HG02870 (cell line): ENCODE measurements around the gene FRAS1.
"Not testable (repeated sequence)": the region's sequence is repeated elsewhere in the genome, so short reads cannot be mapped to it uniquely, and the experiment has no call there.

Source experiments
- ATAC-seq: cut with Tn5 transposase; IDR thresholded peaks from one replicate; pipeline ENCODE4 v1.9.1; 2021; ENCODE audit warnings: mild to moderate bottlenecking, moderate library complexity; ENCODE audit not compliant: unreplicated experiment

FRAS1 gene

DNA sequence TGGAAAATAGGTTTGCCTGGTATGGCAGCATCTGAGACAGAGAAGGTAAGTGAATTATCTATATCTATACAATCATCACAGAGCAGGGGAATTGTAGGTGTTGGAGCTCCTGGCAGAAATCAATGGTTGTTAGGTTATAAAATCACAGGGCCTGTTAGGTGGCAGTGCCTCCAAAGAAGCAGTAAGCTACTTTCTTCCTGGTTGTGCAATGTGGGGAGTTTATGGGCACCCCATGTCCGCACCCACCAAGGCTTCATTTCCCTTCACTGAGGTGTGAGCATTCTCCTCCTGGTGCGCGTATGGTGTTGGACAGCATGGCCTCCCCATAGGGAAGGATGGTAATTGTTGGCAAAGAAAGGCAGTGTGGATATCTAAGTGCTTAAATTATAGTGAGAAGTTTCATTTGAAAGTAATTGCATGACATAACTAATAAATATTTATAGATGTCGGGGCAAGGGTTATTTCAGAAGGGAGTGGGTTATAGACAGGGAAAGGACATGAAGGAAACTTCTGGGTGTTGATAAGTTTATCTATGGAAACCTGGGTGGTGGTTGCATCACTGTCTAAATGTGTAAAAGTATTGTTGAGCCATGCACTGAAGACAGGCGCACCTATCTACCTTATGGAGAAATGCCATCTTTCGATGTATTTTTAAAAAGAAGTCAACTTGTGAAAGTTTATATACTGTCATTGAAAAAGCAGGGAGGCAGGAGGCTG is 153.7 kb downstream of the FRAS1 start:
- ATAC-seq = no peak

DNA sequence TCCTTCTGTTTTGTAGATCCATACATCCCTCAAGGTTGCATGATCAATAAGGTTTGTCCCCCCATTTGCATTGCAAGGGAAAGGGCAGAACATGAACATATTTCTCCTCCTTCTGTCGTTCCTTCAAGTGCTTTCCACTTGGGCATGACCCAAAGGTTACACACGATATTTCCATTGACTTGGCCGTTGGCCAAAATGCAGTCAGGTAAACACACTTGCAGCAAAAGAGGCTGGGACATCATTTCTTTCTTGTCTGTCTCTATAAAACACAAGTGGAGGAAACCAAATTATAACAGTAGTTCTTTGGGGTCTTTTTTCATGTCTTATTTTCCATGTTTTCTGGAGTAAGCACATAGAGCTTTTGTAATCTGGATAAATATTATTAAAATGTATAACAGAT is 156.1 kb downstream of the FRAS1 start:
- ATAC-seq = no peak

DNA sequence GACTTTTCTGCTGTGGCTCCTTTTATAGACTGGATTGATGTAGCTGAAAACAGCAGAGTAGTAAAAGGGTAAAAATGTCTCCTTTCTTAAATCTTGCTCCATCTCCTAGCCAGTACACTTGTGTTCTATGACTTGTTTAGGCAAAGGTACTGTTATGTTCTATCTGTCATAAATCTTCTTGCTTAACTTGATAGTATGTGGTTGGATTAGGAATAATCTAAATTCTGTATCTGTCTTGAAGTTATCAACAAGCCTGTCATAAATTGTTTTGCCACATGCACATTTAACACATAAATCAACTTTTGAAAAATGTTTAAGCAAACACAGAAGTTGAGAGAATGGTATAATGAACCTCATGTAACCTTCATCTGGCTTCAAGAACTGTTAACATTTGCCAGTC is 157.0 kb downstream of the FRAS1 start:
- ATAC-seq = no peak

DNA sequence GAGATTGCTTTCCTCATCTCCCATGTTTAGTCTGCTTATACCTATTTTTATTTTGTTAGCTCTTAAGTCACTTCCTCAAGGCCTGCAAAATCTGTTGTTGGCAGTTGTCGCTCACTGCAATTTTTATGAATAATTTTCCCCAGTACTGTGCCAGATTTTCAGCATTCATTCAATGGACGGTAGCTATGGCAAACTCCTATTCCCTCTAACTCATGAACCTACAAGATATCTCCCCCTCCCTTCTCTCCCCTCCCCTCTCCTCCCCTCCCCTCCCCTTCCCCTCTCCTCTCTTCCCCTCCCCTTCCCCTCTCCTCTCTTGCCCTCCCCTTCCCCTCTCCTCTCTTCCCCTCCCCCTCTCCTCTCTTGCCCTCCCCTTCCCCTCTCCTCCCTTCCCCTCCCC is 160.4 kb downstream of the FRAS1 start:
- no peak for ATAC-seq

DNA sequence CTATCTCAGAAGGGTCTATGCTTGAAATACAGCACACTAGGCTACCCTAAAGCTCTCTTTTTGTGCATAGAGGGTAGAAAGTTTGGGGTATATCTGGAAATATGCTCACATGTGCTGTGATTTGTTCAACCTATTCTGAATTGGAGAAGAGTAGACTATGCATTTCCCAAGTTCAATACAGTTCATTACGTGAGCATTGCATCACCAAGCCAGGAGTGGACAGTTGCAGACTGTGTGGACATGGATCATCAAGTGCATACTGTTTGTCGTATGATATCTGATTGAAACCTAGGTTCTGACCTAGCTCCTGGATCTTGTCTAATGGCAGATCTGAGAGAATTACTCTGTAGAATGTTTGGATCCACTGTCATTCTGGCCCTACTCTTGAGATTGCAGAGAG is 161.1 kb downstream of the FRAS1 start:
- ATAC-seq = no peak

DNA sequence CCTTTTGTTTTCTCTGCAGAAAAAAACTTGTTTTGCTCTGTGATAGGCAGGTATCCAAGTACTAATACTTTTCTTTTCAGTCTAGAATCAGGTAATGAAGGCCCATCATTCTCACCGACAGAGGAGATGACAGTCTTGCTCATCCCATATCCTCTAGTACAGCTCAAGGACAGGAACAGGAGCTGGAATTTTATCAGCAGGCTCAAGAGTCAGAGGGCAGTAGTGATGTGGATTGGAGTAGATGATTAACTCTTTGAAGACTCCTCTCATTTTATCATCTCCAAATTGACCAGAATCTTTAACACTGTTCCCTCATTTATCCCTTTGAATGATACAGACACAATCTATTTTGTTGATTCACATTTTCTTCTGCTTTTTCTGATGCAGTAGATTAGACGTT is 162.7 kb downstream of the FRAS1 start:
- ATAC-seq = no peak

DNA sequence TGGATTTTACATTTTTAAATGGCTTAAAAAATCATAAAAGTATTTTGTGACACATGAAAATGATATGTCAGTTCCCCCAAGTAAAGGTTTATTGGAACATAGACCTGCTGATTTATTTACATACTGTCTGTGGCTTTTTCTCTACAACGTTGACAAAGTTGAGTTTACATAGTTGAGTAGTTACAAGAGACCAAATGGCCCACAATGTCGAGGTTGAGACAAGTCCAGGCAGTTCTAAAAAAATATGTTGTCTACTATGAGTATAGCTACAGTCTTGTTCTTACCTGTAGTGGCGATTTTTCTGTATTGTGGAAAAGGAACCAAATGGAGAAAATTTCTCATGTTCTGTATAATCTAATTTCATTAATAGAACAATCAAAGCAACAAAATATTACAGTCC is 163.2 kb downstream of the FRAS1 start:
- no peak for ATAC-seq

DNA sequence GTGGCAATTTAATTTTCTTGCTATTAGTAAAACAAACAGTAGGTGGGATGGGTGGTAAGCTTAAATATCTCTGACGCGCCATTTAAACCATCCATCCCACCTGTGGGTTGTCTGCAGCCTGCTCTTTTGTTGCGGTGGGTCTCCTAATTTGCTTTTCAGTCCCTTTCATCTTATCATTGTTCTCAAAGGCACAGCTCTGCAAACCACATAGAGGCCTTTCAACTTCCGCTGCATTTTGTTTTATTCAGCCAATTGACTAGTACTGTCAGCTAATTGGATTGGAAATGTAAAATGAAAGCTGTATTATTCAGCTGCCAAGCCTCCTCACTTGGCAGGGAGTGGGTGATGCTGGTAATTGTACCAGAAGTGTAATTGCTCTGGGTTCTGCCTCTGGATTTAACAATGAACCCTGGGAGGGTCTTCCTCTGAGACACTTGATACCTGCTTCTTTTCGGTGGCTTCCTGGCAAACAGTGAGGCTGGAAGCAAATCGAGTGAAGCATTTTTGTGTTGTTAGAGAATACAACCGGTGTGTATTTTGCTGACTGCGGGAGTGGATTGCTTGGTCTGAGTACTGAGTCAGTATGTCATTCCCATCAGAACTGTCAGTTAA is 165.6 kb downstream of the FRAS1 start:
- ATAC-seq = no peak

DNA sequence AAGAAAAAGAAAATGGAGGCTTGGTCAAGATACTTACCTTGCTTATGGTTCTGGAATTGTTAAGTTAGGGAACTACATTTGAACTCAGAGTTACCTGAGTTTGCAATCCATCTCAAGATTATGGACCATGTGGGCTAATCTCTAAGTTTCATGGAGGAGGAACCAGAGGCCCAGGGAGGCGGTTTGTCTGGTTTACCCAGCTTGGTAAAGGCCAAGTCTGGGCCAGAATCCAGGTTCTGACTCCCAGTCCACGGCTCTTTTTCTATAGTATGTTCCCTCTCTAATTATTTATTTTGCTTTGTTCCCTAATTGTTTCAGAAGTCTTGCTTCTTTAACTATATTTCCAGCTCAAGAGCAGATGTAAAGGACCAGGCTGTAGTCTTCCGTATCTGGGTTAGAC is 168.1 kb downstream of the FRAS1 start:
- ATAC-seq = no peak

DNA sequence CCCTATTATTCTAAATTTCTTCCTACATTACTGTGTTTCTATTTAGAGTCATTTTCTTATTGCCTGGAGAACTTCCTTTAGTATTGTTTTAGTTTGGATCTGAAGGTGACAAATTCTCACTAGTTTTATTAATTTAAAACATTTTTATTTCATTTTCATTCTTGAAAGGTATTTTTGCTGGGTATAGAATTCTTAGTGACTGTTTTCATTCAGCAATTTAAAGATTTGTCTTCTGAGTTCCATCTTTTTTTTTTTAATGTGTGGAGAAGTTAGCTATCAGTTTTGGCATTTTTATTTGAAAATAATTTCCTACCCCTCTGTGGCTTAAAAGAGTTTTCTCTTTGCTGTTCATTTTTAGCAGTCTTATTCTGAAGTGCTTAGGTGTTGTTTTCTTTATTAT is 169.2 kb downstream of the FRAS1 start:
- no peak for ATAC-seq

DNA sequence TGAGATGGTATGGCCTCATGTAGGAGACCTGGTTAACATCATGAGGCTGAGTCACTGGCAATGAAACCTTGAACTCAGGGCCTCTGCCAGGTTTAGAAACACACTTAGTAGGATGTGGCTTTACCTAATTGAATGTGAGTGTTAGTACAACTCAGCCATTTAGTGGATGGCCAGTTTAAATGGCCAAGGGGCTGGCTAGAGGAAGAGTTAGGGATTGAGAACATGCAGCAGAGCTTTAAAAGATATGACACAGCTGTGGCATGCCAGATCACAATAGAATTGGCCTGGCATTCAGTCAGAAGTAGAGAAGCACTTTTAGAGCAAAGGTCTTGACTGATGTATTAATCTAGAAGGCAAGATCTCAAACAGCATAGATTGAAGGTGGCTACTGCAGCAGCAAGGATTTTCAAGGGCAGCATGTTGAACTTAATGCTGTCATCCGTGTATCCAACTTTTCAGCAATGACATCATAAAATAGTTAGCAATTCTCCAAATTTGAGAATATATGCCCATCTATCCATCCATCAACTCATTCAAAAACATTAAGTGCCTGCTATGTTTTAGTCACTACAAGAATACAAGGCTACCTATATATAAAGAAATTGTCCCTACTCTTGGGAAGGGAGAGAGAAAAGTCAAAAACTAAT is 170.4 kb downstream of the FRAS1 start:
- ATAC-seq = no peak

DNA sequence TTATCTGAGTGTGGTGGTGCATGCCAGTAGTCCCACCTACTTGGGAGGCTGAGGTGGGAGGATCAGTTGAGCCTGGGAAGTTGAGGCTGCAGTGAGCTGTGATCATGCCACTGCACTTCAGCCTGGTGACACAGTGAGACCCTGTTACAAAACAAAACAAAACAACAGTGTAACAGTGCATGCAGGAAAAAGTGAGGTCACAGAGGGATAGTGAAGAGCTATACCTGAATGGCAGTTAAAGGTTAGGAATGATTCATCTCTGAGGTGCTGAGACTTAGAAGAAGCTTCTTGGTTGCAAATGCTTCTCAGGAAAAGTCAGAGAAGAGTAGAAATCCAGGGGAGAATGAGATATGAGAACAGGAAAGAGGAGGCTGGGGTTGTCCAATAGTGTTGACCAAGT is 178.7 kb downstream of the FRAS1 start:
- no peak for ATAC-seq

DNA sequence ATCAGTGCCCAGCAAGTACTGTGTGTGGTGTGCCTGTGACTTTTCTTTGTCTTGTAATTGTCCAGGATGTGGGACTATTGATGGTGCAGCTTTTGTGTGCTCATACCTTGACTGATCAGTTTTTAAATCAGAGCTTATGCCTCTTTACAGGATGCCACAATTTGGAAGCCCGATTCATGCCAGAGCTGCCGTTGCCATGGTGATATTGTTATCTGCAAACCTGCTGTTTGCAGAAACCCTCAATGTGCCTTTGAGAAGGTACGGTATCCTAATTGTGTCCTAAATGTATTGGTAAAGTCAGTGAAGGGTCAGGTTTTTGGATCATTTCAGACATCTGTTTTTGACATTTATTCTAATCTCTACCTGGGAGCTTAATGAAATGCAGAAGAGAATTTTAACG is 180.2 kb downstream of the FRAS1 start:
- ATAC-seq = no peak

DNA sequence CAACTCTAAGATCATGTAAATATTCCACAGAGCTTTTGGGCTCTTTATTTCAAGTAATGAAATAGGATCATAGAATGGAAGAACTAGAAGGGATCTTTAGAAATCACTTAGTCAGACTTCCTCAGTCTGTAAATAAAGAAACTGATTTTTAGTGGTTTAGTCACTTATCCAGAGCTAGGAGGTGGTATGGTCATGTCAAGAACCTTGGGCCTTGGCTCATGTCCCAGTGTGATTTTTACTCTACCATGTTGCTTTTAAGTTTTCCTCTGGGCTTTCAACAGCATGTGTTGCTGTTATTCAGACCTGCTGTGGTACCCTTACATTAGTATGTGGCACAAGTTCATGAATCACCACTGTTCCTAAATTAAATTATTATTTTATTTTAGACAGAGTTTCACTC is 184.9 kb downstream of the FRAS1 start:
- ATAC-seq = no peak

DNA sequence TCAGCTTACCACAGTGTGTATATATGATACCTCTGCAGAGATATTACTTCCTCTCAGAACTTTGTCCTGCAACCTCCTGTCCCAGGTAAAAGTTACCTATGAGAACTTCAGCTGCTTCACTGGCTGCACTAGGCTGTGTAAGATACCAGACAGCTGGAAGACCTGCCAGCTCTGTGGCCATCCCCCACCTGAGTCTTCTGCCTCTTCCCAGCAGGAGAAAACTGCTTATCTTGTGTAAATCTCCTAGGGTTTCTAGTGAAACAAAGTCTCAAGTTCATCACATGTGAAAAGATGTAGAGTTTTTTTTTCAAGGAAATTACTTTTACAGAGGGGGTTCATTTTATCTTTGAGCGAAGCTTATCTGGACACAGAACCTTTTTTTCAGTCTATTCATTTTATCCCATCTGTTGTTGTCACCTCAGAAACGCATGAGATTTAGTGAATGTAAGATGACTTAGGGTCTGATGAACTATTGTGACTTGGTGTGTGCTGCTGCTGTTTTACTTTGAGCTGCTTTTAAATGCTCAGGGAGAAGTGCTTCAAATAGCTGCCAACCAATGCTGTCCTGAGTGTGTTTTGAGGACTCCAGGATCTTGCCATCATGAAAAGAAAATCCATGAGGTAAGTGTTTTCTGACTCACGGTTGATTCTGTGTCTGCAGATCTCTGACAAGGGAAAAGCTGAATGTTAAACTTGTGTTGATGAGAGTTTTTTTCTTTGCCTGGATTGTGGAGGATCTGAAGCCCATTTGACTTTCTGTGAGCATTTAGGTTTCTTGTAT is 187.8 kb downstream of the FRAS1 start:
- ATAC-seq = no peak

DNA sequence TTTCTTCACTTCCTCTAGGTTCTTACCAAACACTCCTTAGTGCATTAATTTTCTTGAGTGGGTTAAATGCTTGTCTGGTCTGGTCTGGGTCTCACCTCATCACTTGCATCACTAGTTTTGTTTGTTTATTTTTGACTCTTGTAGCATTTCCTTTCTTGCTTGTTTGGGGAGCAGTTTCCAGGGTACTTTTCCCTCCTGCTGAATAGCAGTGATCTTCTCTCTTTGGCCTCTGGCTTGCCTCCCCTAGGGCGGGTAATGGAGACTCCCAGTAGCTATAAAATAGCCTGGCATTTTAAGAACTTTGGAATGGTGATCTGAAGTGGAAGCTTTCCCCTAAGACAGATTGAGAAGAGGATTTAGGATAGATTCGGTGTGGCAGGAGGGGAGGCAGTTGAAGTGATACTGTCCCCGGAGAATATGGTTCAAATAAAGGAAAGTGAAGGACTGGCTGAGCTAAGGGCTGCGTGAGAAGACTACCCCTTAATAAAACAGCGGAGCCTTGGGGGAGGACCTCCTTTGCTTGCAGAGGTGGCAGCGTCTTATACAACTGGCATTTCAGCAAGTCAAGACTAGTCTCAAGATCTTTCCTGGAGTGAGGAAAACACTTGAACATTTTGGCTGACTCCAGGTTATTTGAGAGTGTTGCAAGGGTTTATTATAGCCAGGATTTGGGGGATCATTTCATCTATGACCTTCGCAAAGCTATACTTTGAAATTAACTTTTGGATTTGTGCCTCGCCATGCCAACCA is 190.6 kb downstream of the FRAS1 start:
- ATAC-seq = no peak

DNA sequence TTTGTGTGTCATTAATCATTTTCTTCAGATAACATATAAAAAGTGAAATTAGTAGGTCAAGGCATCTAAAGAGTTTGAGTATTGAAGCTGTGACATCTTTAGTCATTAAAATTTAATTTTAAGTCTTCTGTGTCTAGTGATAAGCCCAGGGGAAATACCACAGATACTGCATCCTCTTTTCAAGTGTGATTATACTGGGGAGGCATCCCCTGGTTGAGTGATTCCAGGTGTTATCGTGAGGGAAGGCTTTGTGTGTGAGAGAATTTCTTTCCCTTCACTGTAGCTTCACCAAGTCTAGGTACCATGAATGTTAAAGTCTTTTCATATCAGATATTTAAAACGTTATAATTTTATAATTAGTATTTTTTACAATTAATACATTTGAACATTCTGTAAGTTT is 193.4 kb downstream of the FRAS1 start:
- ATAC-seq = no peak

DNA sequence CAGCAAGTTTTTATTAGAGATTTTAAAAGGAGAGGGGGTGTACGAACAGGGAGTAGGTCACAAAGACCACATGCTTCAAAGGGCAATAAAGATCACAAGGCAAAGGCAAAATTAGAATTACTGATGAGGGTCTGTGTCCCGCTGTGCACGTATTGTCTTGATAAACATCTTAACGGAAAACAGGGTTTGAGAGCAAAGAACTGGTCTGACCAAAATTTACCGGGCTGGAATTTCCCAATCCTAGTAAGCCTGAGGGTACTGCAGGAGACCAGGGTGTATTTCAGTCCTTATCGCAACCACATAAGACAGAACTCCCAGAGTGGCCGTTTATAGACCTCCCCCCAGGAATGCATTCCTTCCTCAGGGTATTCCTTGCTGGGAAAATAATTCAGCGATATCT is 195.7 kb downstream of the FRAS1 start:
- ATAC-seq = not testable (repeated sequence)

DNA sequence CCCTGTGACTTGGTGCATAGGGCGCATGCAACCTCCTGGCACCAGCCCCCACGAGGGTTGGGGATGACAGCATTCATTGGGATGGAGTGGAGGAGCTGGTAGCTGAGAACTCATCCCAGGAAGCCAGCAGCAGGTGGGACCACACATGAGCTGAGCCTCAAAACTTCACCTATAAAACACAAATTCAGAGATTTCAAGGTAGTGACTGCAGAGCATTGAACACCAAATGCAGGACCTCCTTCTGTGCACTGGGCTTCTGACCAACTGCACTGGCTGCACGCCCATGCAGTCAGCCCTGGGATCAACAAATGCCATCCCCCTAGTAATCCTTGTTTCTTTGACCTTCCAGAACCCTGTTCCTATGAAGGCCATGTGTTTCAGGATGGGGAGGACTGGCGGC is 197.8 kb downstream of the FRAS1 start:
- ATAC-seq = no peak

DNA sequence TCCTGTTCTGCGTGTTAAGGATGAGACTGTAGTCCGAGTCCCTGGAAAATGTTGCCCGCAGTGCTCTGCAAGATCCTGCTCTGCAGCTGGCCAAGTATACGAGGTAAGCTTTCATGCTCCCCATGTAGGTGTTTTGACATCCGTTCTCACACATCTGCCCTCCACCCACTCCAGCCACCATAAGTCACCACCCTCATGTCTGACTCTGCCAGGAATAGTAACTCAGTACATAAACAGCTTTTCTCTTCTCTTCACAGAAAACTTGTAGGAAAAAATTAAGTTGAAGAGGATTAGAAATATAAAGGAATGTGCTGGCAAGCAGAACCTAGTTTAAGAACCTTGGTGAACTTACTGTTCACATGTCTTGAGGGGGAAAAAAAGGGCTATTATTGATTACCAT is 207.9 kb downstream of the FRAS1 start:
- ATAC-seq = no peak

DNA sequence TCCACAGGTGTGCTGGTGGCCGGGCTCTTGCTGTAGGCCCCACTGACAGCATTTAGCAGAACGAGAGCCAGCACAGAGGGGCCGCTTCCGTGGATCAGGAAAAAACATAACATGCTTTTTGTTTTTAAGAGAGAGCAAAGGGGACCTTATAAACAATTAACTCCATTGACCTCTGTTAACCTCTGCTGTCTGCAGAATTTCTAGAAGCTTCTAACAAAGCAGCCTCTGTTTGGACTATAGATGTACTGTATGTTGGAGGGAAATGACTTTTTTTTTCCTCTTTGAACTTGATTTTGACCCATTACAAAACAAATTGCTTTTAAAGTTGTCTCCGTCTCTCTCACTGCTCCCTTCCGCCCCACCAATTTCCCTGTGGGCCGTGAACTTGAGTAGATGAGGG is 210.7 kb downstream of the FRAS1 start:
- ATAC-seq = no peak
